Measurements from ENCODE around the gene THRSP. TPM values are rescaled to one million over a fixed set of nuclear protein-coding genes. Genes with fewer than 3 reads are reported as not detected.

Gene THRSP
- total and polyA plus RNA-seq, 4 donors: 30.9 to 90.1 (median 51.1) TPM; not detected in 1

- no peak overlapping the region for H3K9ac ChIP-seq (ENCODE audit: low read depth in 1 of 2, low read length in 2 of 2)
- no peaks in the 10 kb centered on the region for H3K36me3 ChIP-seq (ENCODE audit: control insufficient read depth in 4 of 4, insufficient read depth in 3 of 4, low read depth in 1 of 4, low read length in 3 of 4)
- H3K27ac ChIP-seq (ENCODE audit: low read depth in 1 of 2, low read length in 2 of 2): peak overlapping the region; percentile 87 to 95
- H3K4me3 ChIP-seq (ENCODE audit: low read depth in 1 of 3, low read length in 3 of 3): no peak overlapping the region
- H3K9me3 ChIP-seq (ENCODE audit: control insufficient read depth in 4 of 4, low read length in 3 of 4): no peaks in the 10 kb centered on the region
- DNase-seq (ENCODE audit: low spot score): no peak
- no peaks in the 10 kb centered on the region for H3K27me3 ChIP-seq (ENCODE audit: control insufficient read depth in 4 of 4, insufficient read depth in 4 of 4, low read length in 3 of 4)
- 79% methylated on average over 8 of the region's 8 CpGs for WGBS
- H3K4me1 ChIP-seq (ENCODE audit: control insufficient read depth in 4 of 4, insufficient read depth in 4 of 4, low read length in 3 of 4): peaks cover 11 to 54% (median 34%) of the 10 kb centered on the region in 4 donors
- TF ChIP-seq, protein P1, sequence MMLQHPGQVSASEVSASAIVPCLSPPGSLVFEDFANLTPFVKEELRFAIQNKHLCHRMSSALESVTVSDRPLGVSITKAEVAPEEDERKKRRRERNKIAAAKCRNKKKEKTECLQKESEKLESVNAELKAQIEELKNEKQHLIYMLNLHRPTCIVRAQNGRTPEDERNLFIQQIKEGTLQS (IDR thresholded peaks at IDR 0.05): no peak
- TF ChIP-seq RAD21 (IDR thresholded peaks at IDR 0.05) (no peak), NR2F2 (IDR thresholded peaks at IDR 0.05) (no peak), YY1 (IDR thresholded peaks at IDR 0.05) (no peak), TAF1 (conservative IDR thresholded peaks at IDR 0.05) (no peak), FOXA1 (IDR thresholded peaks at IDR 0.05) (no peak), HNF4A (conservative IDR thresholded peaks at IDR 0.05) (no peak), CTCF (IDR thresholded peaks at IDR 0.05; ENCODE audit: low read depth, low read length, missing input control) (no peak)
Measured at GRCh38 chr11:78060533-78060932, 3.1 kb upstream of the THRSP start.

DNA sequence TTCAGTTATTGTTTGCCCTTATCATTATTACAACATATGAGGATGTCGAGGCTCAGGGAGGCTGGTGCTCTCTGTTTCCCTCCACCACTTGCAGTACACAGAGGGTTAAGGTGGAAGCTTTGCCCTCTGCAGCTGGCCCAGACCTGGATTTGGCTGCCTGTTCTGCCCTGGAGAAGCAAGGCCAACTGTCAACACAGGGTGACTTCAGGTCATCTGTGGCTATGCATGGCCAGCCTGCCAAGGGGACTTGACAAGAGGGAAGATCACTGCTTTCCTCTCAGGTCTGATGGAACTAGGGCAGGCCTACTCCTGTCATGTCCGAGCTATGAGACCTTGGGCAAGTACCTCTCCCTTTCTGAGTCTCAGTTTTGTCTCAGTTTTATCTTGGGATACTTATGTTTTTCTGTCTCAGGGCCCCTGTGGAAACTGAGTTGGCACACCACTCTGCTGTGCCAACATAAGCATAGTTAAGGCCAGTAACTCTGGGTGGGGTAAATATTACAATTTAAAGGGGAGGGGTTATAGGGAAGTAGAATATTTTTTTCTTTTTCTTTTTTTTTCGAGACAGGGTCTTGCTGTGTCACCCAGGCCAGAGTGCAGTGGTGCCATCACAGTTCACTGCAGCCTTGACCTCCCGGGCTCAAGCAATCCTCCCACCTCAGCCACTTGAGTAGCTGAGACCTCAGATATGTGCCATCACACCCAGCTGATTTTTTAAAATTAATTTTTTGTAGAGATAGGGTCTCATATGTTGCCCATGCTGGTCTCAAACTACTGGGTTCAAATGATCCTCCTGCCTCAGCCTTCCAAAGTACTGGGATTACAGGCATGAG is 2.4 kb upstream of the THRSP start:
- Histone ChIP-seq H3K4me3 (ENCODE audit: low read depth in 1 of 3, low read length in 3 of 3) (no peak overlapping the region), H3K9ac (ENCODE audit: low read depth in 1 of 2, low read length in 2 of 2) (peak overlapping the region; percentile 3 to 34), H3K27me3 (ENCODE audit: control insufficient read depth in 4 of 4, insufficient read depth in 4 of 4, low read length in 3 of 4) (no peaks in the 10 kb centered on the region), H3K27ac (ENCODE audit: low read depth in 1 of 2, low read length in 2 of 2) (peak overlapping the region; percentile 87 to 95), H3K4me1 (ENCODE audit: control insufficient read depth in 4 of 4, insufficient read depth in 4 of 4, low read length in 3 of 4) (peaks cover 11 to 53% (median 33%) of the 10 kb centered on the region in 4 donors), H3K36me3 (ENCODE audit: control insufficient read depth in 4 of 4, insufficient read depth in 3 of 4, low read depth in 1 of 4, low read length in 3 of 4) (no peaks in the 10 kb centered on the region), H3K9me3 (ENCODE audit: control insufficient read depth in 4 of 4, low read length in 3 of 4) (no peaks in the 10 kb centered on the region)
- no peak for TF ChIP-seq TAF1 (conservative IDR thresholded peaks at IDR 0.05)
- peak; percentile 22 for TF ChIP-seq NR2F2 (IDR thresholded peaks at IDR 0.05)
- peak; percentile 64 for TF ChIP-seq HNF4G (IDR thresholded peaks at IDR 0.05)
- TF ChIP-seq, protein P1 (IDR thresholded peaks at IDR 0.05): peak; percentile 48
- TF ChIP-seq FOXA1 (IDR thresholded peaks at IDR 0.05): peak; percentile 89
- no peak for TF ChIP-seq GABPA (IDR thresholded peaks at IDR 0.05 in 1 of 2, conservative IDR thresholded peaks at IDR 0.05 in 1 of 2)
- peak; percentile 84 for TF ChIP-seq FOXA2 (IDR thresholded peaks at IDR 0.05)
- TF ChIP-seq SP1 (IDR thresholded peaks at IDR 0.05): peak; percentile 89
- TF ChIP-seq, protein P2, sequence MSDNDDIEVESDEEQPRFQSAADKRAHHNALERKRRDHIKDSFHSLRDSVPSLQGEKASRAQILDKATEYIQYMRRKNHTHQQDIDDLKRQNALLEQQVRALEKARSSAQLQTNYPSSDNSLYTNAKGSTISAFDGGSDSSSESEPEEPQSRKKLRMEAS (IDR thresholded peaks at IDR 0.05): no peak
- TF ChIP-seq YY1 (IDR thresholded peaks at IDR 0.05): peak; percentile 45
- TF ChIP-seq, protein P3, sequence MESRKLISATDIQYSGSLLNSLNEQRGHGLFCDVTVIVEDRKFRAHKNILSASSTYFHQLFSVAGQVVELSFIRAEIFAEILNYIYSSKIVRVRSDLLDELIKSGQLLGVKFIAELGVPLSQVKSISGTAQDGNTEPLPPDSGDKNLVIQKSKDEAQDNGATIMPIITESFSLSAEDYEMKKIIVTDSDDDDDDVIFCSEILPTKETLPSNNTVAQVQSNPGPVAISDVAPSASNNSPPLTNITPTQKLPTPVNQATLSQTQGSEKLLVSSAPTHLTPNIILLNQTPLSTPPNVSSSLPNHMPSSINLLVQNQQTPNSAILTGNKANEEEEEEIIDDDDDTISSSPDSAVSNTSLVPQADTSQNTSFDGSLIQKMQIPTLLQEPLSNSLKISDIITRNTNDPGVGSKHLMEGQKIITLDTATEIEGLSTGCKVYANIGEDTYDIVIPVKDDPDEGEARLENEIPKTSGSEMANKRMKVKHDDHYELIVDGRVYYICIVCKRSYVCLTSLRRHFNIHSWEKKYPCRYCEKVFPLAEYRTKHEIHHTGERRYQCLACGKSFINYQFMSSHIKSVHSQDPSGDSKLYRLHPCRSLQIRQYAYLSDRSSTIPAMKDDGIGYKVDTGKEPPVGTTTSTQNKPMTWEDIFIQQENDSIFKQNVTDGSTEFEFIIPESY (IDR thresholded peaks at IDR 0.05): peak; percentile 52
- peak in 1 of 2 donors; percentile 23 for TF ChIP-seq EGR1 (IDR thresholded peaks at IDR 0.05; ENCODE audit: low read depth in 2 of 2)
- peak; percentile 95 to 98 for TF ChIP-seq RXRA (IDR thresholded peaks at IDR 0.05)
- peak; percentile 73 to 74 for TF ChIP-seq HNF4A (conservative IDR thresholded peaks at IDR 0.05)
- peak; percentile 5 to 52 for TF ChIP-seq RAD21 (IDR thresholded peaks at IDR 0.05)
- no peak for TF ChIP-seq JUND (IDR thresholded peaks at IDR 0.05)
- peak; percentile 49 for DNase-seq (ENCODE audit: low spot score)
- 28% methylated on average over 4 of the region's 4 CpGs for WGBS
